Activated CD8-positive, alpha-beta memory T cell treated with anti-CD3 and anti-CD28 coated beads, Interleukin-2, amount 50 U/mL, for 4 hours (primary cell): Measurements from ENCODE around the gene SAA1.

Experiments
- DNase-seq: peaks from one replicate; pipeline ENCODE4 v3.0.0-alpha.2; 2020

Gene SAA1

GRCh38 chr11:18312012-18312411 is 45.9 kb downstream of the SAA1 start:
- DNase-seq, result no peak

GRCh38 chr11:18312663-18313420 is 46.8 kb downstream of the SAA1 start:
- no peak for DNase-seq

- DNase-seq, result no peak
Measured at GRCh38 chr11:18313965-18314763, 48.1 kb downstream of the SAA1 start.

- DNase-seq, result no peak
Measured at GRCh38 chr11:18314784-18315523, 48.9 kb downstream of the SAA1 start.

GRCh38 chr11:18315893-18316292 is 49.8 kb downstream of the SAA1 start:
- no peak for DNase-seq

GRCh38 chr11:18317551-18317950 is 51.5 kb downstream of the SAA1 start:
- no peak for DNase-seq
